ENCODE results near the gene ST14.
"Not testable (repeated sequence)": the region's sequence is repeated elsewhere in the genome, so short reads cannot be mapped to it uniquely, and the experiment has no call there.

ST14 gene

DNA sequence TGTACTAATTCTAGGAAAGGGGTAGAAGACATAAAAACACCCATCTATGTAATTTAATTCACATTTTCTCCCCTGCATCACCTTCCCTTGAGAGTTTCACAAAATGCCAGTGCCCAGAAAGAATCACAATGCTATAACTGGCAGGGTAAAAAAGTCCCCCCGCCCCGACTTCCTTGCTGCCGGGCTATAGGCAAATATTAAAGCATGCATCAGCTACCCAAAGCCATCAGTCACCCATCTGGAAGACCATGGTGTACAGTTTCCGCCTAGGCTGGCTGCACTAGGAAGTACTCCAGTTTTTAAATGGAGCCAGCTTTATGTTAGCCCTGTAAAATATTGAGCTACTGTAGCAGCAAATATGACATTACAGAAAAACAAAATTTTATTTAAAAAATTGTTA is 67.8 kb downstream of the ST14 start:
- TF ChIP-seq, protein P1, sequence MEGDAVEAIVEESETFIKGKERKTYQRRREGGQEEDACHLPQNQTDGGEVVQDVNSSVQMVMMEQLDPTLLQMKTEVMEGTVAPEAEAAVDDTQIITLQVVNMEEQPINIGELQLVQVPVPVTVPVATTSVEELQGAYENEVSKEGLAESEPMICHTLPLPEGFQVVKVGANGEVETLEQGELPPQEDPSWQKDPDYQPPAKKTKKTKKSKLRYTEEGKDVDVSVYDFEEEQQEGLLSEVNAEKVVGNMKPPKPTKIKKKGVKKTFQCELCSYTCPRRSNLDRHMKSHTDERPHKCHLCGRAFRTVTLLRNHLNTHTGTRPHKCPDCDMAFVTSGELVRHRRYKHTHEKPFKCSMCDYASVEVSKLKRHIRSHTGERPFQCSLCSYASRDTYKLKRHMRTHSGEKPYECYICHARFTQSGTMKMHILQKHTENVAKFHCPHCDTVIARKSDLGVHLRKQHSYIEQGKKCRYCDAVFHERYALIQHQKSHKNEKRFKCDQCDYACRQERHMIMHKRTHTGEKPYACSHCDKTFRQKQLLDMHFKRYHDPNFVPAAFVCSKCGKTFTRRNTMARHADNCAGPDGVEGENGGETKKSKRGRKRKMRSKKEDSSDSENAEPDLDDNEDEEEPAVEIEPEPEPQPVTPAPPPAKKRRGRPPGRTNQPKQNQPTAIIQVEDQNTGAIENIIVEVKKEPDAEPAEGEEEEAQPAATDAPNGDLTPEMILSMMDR (conservative IDR thresholded peaks at IDR 0.05): no peak
- TF ChIP-seq ZFX (IDR thresholded peaks at IDR 0.05): no peak
- no peak overlapping the region for H3K27ac ChIP-seq

DNA sequence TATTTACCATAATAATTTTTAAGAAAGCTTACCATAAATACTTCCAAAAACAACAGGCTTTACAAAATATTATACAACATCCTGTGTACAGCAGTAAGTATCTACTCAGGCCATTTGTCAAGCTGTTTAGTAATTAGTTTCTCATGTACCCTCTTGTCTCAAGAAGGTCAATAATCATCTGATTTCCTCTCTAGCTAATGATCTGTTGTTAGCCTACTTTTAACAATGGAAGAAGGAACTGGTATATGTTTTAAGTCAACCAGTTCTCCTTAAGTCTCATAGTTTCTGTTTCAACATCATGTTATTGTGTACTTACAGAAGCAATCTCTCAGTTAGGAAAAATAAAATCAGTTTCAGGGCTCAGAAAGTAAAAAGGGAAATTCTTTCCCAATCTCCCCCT is 73.9 kb downstream of the ST14 start:
- not testable (repeated sequence) for H3K27ac ChIP-seq

DNA sequence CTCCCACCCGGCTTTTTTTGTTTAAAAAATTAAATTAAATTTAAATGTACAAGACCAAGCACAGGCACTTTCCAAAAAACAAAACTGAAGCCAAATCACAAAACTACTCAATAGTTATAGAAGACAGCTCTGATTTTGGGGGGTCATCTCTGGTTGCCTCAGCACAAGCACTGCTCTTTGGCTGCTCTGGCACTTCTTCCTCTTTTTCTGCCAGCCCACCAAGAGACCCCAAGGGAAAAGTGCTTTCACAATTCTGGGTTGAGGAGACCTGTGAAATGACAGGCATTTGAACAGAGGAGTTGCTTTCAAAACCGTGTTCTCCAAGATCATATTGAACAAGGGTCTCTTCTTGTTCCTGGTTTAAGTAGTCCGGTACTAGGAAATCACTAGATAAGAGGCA is 74.3 kb downstream of the ST14 start:
- H3K27ac ChIP-seq: not testable (repeated sequence)

DNA sequence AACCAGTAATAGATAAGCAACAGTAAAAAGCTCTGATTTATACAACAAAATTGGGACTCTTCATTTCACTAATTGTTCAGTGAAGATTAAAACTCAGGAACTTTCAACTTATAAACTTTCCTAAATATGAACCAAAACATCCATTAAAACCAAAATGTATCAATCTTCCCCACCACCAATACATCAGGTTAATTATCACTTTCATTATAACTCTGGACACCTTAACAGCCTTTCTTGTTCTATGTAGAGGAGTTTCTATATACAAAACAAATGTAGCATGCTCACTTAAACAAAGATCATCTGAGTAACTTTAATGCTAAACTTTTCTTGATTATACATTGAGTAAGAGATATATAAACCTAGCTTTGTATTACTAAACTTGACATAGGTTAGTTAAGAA is 74.7 kb downstream of the ST14 start:
- H3K27ac ChIP-seq: no peak overlapping the region
- TF ChIP-seq, protein P1 (conservative IDR thresholded peaks at IDR 0.05): no peak
- no peak for TF ChIP-seq ZFX (IDR thresholded peaks at IDR 0.05)

DNA sequence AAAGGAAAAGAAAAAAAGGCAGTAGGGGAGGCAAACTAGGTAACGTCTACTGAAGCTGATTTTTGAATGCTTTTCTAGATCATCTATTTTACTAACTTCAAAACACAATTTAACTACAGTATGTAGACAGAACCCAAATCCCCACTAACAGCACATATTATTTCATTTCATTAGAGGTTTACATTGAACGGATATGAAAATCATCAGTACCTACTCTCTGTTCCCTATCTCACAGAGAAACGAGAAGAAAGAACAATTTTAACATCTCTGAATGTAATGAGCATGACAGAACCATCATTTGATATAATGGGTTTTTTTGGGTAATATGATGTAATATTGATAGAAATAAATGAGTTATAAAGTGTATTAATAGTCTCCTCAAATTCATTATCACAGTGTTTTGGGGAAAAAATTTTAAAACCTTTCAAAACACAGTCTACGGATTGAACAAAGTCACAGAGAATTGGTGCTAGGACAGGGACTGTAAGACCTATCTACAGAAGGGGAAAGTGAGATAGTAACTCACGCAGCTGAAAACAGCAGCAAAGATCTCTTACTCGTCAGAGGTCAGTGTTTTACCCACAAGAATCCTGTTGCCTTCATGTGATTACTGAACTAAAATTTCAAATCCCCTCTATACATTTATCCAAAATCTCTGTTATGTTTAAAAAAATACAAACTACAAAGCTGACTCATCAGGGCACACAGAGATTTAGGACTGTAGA is 77.9 kb downstream of the ST14 start:
- no peak for TF ChIP-seq ZFX (IDR thresholded peaks at IDR 0.05)
- TF ChIP-seq, protein P1 (conservative IDR thresholded peaks at IDR 0.05): no peak
- H3K27ac ChIP-seq: no peak overlapping the region

DNA sequence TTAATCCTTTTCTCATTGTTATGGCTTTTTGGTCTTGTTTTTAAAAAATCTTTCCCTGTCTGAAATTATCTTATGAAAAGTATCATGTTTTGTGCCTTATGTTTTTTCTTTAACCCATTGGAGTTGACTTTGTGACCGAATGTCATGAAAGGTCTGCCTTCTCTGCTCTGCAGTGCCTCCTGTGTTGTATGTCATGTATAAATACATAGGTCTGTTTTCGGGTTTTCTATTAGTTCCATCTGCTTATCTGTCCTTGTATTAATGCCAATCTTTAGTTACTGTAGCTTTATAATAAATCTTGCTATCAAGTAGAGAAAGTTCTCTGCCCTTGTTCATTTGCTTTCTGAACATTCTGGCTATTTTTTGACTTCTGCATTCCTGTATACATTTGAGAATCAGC is 82.1 kb downstream of the ST14 start:
- no peak for TF ChIP-seq ZFX (IDR thresholded peaks at IDR 0.05)
- TF ChIP-seq, protein P1 (conservative IDR thresholded peaks at IDR 0.05): peak; percentile 61
- H3K27ac ChIP-seq: no peak overlapping the region

DNA sequence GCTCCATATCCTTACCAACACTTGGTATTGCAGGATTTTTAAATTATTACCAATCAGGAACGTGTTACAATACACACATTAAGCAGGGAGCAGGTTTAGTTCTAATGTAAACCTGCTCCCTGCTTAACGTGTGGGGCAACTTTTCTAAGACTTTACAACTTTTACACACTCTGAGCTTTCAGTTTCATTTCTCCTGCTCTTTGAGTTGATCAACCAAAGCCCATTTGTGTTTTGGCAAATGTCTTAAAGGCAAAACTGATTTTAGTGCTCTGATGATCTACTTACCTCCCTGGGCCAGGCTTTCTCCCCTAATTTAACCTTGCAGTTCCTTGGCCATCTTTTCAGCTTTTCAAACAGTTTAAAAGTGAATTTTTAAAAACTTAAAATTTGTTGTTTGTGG is 84.2 kb downstream of the ST14 start:
- no peak for TF ChIP-seq ZFX (IDR thresholded peaks at IDR 0.05)
- TF ChIP-seq, protein P1 (conservative IDR thresholded peaks at IDR 0.05): no peak
- peak overlapping the region; percentile 42 for H3K27ac ChIP-seq

DNA sequence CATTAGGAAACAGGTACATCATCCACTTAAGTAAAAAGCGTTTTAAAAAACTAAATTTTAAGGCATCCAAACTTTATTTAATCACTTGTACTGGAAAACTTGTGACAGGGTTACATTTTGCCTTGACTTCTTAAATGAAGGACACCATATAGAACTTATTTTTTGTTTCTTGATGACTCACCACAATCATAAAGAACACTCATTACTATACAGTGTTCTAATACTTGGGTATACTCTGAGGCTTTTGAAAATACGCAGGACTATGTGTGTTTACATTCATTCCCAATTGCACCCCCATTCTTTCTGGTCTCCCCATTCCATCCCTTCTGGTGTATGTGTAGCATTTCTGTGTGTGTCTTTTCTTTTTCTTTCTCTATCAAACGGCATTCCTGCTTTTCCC is 85.3 kb downstream of the ST14 start:
- TF ChIP-seq, protein P1 (conservative IDR thresholded peaks at IDR 0.05): no peak
- TF ChIP-seq ZFX (IDR thresholded peaks at IDR 0.05): no peak
- no peak overlapping the region; the same call in 1 of the 2 replicates for H3K27ac ChIP-seq

DNA sequence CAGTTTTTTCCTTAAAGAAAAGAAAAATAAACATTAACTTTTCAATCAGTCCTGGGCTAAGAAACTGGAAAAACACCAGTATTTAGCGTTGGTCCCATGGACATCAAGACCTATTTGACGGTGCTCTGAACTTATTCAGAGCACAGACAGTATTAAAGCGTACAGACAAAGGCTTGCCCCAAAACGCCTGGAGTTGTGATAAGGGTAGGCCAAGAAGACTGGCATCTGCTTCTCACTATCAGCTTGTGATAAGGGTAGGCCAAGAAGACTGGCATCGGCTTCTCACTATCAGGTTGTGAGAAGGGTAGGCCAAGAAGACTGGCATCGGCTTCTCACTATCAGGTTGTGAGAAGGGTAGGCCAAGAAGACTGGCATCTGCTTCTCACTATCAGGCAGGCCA is 85.8 kb downstream of the ST14 start:
- H3K27ac ChIP-seq: not testable (repeated sequence)
